Esophagus (tissue), 2 donors: ENCODE data around the gene TMCC3. TPM values are rescaled to one million over a fixed set of nuclear protein-coding genes. Genes with fewer than 3 reads are reported as not detected.

Experiments
- H3K27ac ChIP-seq, 2 donors: one replicate each; pipeline ENCODE4 v1.5.1; 2013; ENCODE audit warnings: low read depth in 2 of 2, mild to moderate bottlenecking in 2 of 2, inconsistent platforms in 1 of 2, low read length in 1 of 2, moderate library complexity in 1 of 2
- H3K27me3 ChIP-seq, 2 donors: one replicate each; pipeline ENCODE4 v1.6.1; 2013; ENCODE audit warnings: low read length in 2 of 2, control low read depth in 1 of 2, mild to moderate bottlenecking in 1 of 2; ENCODE audit not compliant: insufficient read depth in 2 of 2, control insufficient read depth in 1 of 2
- H3K36me3 ChIP-seq, 2 donors: one replicate each; pipeline ENCODE4 v1.6.1; 2013; ENCODE audit warnings: low read length in 1 of 2; ENCODE audit not compliant: control insufficient read depth in 2 of 2, insufficient read depth in 2 of 2
- H3K4me1 ChIP-seq, 2 donors: one replicate each; pipeline ENCODE4 v1.6.1; 2013; ENCODE audit warnings: low read length in 1 of 2; ENCODE audit not compliant: control insufficient read depth in 2 of 2, insufficient read depth in 2 of 2
- H3K4me3 ChIP-seq, 2 donors: one replicate each; pipeline ENCODE4 v1.5.1; 2013; ENCODE audit warnings: low read length in 2 of 2, mild to moderate bottlenecking in 2 of 2, low read depth in 1 of 2, moderate library complexity in 1 of 2
- H3K9me3 ChIP-seq, 2 donors: one replicate each; pipeline ENCODE4 v1.6.1; 2013; ENCODE audit warnings: mild to moderate bottlenecking in 2 of 2, low read depth in 1 of 2, low read length in 1 of 2, moderate library complexity in 1 of 2; ENCODE audit not compliant: control insufficient read depth in 2 of 2, insufficient read depth in 1 of 2
- WGBS, 2 donors: extraction: QIAGEN DNeasy Blood & Tissue Kit; methylation state at CpG; one replicate each; pipeline ENCODE4 v1.1.7; 2013; 5-methylcytosine and 5-hydroxymethylcytosine counted together
- polyA plus RNA-seq, 2 donors: library from polyadenylated mRNA; stranded (reverse); fragments of 200-250 nt; gene quantifications; one replicate each; pipeline ENCODE4 v1.2.3, GENCODE V29; 2013
- donor health status: healthy with polysubstance abuse.
- donor health status: Bipolar disorder and iron deficiency.

The TMCC3 gene
- polyA plus RNA-seq, 2 donors: 2.5 to 3.0 TPM

GRCh38 chr12:94587266-94588241, 62.8 kb downstream of the TMCC3 start:
- peak overlapping the region; percentile 35 to 56 for H3K27ac ChIP-seq
- H3K4me3 ChIP-seq: no peak overlapping the region
- no peaks in the 10 kb centered on the region for H3K27me3 ChIP-seq
- no peaks in the 10 kb centered on the region for H3K9me3 ChIP-seq
- H3K36me3 ChIP-seq: no peaks in the 10 kb centered on the region
- WGBS, 2 donors: 65 to 79% methylated on average over 14 of the region's 14 CpGs
- H3K4me1 ChIP-seq: peaks cover 0 to 7% of the 10 kb centered on the region in 2 donors

GRCh38 chr12:94586589-94587259, 63.6 kb downstream of the TMCC3 start:
- 35 to 43% methylated on average over 8 of the region's 8 CpGs for WGBS, 2 donors
- no peak overlapping the region for H3K4me3 ChIP-seq

GRCh38 chr12:94585626-94586025, 64.7 kb downstream of the TMCC3 start:
- Histone ChIP-seq H3K9me3 (no peaks in the 10 kb centered on the region), H3K36me3 (peaks cover 0 to 3% of the 10 kb centered on the region in 2 donors), H3K4me3 (no peak overlapping the region), H3K4me1 (peaks cover 0 to 7% of the 10 kb centered on the region in 2 donors), H3K27me3 (no peaks in the 10 kb centered on the region), H3K27ac (no peak overlapping the region)
- WGBS, 2 donors: 80 to 86% methylated on average over 3 of the region's 3 CpGs

More at GRCh38 chr12:94586589-94587259, 63.6 kb downstream of the TMCC3 start:
- no peaks in the 10 kb centered on the region for H3K27me3 ChIP-seq
- peaks cover 0 to 7% of the 10 kb centered on the region in 2 donors for H3K4me1 ChIP-seq
- no peaks in the 10 kb centered on the region for H3K9me3 ChIP-seq
- H3K27ac ChIP-seq: peak overlapping the region; percentile 24 to 70
- H3K36me3 ChIP-seq: peaks cover 0 to 3% of the 10 kb centered on the region in 2 donors

GRCh38 chr12:94584377-94584776, 66.0 kb downstream of the TMCC3 start:
- Histone ChIP-seq H3K4me3 (no peak overlapping the region), H3K27ac (no peak overlapping the region), H3K36me3 (peaks cover 0 to 3% of the 10 kb centered on the region in 2 donors), H3K27me3 (no peaks in the 10 kb centered on the region), H3K4me1 (peaks cover 0 to 7% of the 10 kb centered on the region in 2 donors), H3K9me3 (no peaks in the 10 kb centered on the region)
- 72 to 77% methylated on average over 5 of the region's 5 CpGs for WGBS, 2 donors

GRCh38 chr12:94582591-94582990, 67.8 kb downstream of the TMCC3 start:
- Histone ChIP-seq H3K4me1 (peaks cover 2 to 5% of the 10 kb centered on the region in 2 donors), H3K27me3 (no peaks in the 10 kb centered on the region), H3K4me3 (no peak overlapping the region), H3K36me3 (peaks cover 0 to 3% of the 10 kb centered on the region in 2 donors), H3K9me3 (no peaks in the 10 kb centered on the region), H3K27ac (no peak overlapping the region)
- WGBS, 2 donors: 91 to 95% methylated on average over 5 of the region's 5 CpGs

- no peaks in the 10 kb centered on the region for H3K27me3 ChIP-seq
- H3K4me1 ChIP-seq: peaks cover 0 to 2% of the 10 kb centered on the region in 2 donors
- H3K36me3 ChIP-seq: peaks cover 0 to 2% of the 10 kb centered on the region in 2 donors
- H3K27ac ChIP-seq: no peak overlapping the region
- H3K4me3 ChIP-seq: no peak overlapping the region
- no peaks in the 10 kb centered on the region for H3K9me3 ChIP-seq
- 75 to 79% methylated on average over 12 of the region's 12 CpGs for WGBS, 2 donors
Observed at GRCh38 chr12:94575645-94576403, 74.5 kb downstream of the TMCC3 start.

GRCh38 chr12:94575024-94575423, 75.3 kb downstream of the TMCC3 start:
- 54 to 63% methylated on average over 2 of the region's 2 CpGs for WGBS, 2 donors
- H3K36me3 ChIP-seq: peaks cover 0 to 4% of the 10 kb centered on the region in 2 donors

GRCh38 chr12:94571556-94571955, 78.8 kb downstream of the TMCC3 start:
- 52 to 62% methylated on average over 12 of the region's 12 CpGs for WGBS, 2 donors
- Histone ChIP-seq H3K4me1 (no peaks in the 10 kb centered on the region), H3K36me3 (peaks cover 0 to 4% of the 10 kb centered on the region in 2 donors), H3K4me3 (no peak overlapping the region), H3K27me3 (no peaks in the 10 kb centered on the region), H3K27ac (no peak overlapping the region), H3K9me3 (no peaks in the 10 kb centered on the region)

More at GRCh38 chr12:94575024-94575423, 75.3 kb downstream of the TMCC3 start:
- Histone ChIP-seq H3K27me3 (no peaks in the 10 kb centered on the region), H3K4me3 (no peak overlapping the region), H3K9me3 (no peaks in the 10 kb centered on the region), H3K4me1 (peaks cover 0 to 2% of the 10 kb centered on the region in 2 donors), H3K27ac (no peak overlapping the region)

- Histone ChIP-seq H3K27me3 (no peaks in the 10 kb centered on the region), H3K36me3 (peaks cover 0 to 4% of the 10 kb centered on the region in 2 donors), H3K9me3 (no peaks in the 10 kb centered on the region), H3K27ac (no peak overlapping the region), H3K4me1 (no peaks in the 10 kb centered on the region), H3K4me3 (no peak overlapping the region)
- WGBS, 2 donors: 76 to 79% methylated on average over 7 of the region's 7 CpGs
Observed at GRCh38 chr12:94570161-94570560, 80.2 kb downstream of the TMCC3 start.
